ENCODE data around the gene FSTL5.

DNA sequence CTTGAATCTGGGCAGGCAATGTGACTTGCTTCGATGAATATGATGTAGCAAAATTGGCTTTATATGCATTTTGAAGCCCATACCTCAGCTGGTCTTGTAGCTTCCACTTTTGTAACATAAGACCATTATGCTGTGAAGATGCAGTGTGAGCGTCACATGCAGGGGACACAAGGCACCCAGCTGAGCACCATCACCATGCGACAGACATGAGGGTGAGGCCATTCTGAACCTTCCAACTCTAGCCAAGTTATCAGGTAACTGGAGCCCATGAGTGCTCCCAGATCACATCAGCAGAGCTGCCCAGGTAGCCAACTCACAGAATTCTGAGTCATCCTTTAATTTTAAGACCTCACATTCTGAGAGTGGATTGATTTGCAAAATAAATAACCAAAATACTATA is 705.9 kb downstream of the FSTL5 start:
- TF ChIP-seq, protein P1, sequence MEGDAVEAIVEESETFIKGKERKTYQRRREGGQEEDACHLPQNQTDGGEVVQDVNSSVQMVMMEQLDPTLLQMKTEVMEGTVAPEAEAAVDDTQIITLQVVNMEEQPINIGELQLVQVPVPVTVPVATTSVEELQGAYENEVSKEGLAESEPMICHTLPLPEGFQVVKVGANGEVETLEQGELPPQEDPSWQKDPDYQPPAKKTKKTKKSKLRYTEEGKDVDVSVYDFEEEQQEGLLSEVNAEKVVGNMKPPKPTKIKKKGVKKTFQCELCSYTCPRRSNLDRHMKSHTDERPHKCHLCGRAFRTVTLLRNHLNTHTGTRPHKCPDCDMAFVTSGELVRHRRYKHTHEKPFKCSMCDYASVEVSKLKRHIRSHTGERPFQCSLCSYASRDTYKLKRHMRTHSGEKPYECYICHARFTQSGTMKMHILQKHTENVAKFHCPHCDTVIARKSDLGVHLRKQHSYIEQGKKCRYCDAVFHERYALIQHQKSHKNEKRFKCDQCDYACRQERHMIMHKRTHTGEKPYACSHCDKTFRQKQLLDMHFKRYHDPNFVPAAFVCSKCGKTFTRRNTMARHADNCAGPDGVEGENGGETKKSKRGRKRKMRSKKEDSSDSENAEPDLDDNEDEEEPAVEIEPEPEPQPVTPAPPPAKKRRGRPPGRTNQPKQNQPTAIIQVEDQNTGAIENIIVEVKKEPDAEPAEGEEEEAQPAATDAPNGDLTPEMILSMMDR (IDR thresholded peaks at IDR 0.05; ENCODE audit: low read depth, low read length, missing input control): no peak
- TF ChIP-seq, protein P2, sequence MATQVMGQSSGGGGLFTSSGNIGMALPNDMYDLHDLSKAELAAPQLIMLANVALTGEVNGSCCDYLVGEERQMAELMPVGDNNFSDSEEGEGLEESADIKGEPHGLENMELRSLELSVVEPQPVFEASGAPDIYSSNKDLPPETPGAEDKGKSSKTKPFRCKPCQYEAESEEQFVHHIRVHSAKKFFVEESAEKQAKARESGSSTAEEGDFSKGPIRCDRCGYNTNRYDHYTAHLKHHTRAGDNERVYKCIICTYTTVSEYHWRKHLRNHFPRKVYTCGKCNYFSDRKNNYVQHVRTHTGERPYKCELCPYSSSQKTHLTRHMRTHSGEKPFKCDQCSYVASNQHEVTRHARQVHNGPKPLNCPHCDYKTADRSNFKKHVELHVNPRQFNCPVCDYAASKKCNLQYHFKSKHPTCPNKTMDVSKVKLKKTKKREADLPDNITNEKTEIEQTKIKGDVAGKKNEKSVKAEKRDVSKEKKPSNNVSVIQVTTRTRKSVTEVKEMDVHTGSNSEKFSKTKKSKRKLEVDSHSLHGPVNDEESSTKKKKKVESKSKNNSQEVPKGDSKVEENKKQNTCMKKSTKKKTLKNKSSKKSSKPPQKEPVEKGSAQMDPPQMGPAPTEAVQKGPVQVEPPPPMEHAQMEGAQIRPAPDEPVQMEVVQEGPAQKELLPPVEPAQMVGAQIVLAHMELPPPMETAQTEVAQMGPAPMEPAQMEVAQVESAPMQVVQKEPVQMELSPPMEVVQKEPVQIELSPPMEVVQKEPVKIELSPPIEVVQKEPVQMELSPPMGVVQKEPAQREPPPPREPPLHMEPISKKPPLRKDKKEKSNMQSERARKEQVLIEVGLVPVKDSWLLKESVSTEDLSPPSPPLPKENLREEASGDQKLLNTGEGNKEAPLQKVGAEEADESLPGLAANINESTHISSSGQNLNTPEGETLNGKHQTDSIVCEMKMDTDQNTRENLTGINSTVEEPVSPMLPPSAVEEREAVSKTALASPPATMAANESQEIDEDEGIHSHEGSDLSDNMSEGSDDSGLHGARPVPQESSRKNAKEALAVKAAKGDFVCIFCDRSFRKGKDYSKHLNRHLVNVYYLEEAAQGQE (IDR thresholded peaks at IDR 0.05): no peak
- TF ChIP-seq TAF1 (conservative IDR thresholded peaks at IDR 0.05): no peak
- TF ChIP-seq RAD21 (IDR thresholded peaks at IDR 0.05): no peak
- TF ChIP-seq YY1 (IDR thresholded peaks at IDR 0.05): no peak
- no peak for TF ChIP-seq SP1 (IDR thresholded peaks at IDR 0.05)
- no peak for TF ChIP-seq FOXA1 (IDR thresholded peaks at IDR 0.05)
- TF ChIP-seq, protein P3, sequence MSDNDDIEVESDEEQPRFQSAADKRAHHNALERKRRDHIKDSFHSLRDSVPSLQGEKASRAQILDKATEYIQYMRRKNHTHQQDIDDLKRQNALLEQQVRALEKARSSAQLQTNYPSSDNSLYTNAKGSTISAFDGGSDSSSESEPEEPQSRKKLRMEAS (IDR thresholded peaks at IDR 0.05): no peak
- TF ChIP-seq NR2F2 (IDR thresholded peaks at IDR 0.05): no peak
- TF ChIP-seq, protein P4, sequence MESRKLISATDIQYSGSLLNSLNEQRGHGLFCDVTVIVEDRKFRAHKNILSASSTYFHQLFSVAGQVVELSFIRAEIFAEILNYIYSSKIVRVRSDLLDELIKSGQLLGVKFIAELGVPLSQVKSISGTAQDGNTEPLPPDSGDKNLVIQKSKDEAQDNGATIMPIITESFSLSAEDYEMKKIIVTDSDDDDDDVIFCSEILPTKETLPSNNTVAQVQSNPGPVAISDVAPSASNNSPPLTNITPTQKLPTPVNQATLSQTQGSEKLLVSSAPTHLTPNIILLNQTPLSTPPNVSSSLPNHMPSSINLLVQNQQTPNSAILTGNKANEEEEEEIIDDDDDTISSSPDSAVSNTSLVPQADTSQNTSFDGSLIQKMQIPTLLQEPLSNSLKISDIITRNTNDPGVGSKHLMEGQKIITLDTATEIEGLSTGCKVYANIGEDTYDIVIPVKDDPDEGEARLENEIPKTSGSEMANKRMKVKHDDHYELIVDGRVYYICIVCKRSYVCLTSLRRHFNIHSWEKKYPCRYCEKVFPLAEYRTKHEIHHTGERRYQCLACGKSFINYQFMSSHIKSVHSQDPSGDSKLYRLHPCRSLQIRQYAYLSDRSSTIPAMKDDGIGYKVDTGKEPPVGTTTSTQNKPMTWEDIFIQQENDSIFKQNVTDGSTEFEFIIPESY (IDR thresholded peaks at IDR 0.05): no peak
